Measurements from ENCODE around the gene LTBP2.

Gene LTBP2

GRCh38 chr14:74488786-74489397, 123.1 kb downstream of the LTBP2 start:
- Histone ChIP-seq H3K4me3 (ENCODE audit: low read depth, low read length) (no peak overlapping the region), H3K36me3 (ENCODE audit: control insufficient read depth in 2 of 2, insufficient read depth in 1 of 2, low read length in 2 of 2) (peaks cover 0 to 18% of the 10 kb centered on the region in 2 experiments; a peak in 2 of 3 replicates), H3K27ac (ENCODE audit: extremely low read depth, low read depth, low read length) (no peak overlapping the region), H3K4me1 (ENCODE audit: control insufficient read depth, insufficient read depth, low read length) (peaks cover 19% of the 10 kb centered on the region), H3K9me3 (ENCODE audit: control insufficient read depth, insufficient read depth, low read depth, low read length) (no peaks in the 10 kb centered on the region)
- TF ChIP-seq, protein P1, sequence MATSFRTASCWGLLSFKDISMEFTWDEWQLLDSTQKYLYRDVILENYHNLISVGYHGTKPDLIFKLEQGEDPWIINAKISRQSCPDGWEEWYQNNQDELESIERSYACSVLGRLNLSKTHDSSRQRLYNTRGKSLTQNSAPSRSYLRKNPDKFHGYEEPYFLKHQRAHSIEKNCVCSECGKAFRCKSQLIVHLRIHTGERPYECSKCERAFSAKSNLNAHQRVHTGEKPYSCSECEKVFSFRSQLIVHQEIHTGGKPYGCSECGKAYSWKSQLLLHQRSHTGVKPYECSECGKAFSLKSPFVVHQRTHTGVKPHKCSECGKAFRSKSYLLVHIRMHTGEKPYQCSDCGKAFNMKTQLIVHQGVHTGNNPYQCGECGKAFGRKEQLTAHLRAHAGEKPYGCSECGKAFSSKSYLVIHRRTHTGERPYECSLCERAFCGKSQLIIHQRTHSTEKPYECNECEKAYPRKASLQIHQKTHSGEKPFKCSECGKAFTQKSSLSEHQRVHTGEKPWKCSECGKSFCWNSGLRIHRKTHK (tag by site-specific recombination; IDR thresholded peaks at IDR 0.05) = no peak
- TF ChIP-seq, protein P2, sequence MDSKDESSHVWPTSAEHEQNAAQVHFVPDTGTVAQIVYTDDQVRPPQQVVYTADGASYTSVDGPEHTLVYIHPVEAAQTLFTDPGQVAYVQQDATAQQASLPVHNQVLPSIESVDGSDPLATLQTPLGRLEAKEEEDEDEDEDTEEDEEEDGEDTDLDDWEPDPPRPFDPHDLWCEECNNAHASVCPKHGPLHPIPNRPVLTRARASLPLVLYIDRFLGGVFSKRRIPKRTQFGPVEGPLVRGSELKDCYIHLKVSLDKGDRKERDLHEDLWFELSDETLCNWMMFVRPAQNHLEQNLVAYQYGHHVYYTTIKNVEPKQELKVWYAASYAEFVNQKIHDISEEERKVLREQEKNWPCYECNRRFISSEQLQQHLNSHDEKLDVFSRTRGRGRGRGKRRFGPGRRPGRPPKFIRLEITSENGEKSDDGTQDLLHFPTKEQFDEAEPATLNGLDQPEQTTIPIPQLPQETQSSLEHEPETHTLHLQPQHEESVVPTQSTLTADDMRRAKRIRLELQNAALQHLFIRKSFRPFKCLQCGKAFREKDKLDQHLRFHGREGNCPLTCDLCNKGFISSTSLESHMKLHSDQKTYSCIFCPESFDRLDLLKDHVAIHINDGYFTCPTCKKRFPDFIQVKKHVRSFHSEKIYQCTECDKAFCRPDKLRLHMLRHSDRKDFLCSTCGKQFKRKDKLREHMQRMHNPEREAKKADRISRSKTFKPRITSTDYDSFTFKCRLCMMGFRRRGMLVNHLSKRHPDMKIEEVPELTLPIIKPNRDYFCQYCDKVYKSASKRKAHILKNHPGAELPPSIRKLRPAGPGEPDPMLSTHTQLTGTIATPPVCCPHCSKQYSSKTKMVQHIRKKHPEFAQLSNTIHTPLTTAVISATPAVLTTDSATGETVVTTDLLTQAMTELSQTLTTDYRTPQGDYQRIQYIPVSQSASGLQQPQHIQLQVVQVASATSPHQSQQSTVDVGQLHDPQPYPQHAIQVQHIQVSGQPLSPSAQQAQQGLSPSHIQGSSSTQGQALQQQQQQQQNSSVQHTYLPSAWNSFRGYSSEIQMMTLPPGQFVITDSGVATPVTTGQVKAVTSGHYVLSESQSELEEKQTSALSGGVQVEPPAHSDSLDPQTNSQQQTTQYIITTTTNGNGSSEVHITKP (tag by site-specific recombination; IDR thresholded peaks at IDR 0.05) = 0 out of 2 replicates have a peak, but pooled peaks have one; percentile 30
- TF ChIP-seq, protein P3, sequence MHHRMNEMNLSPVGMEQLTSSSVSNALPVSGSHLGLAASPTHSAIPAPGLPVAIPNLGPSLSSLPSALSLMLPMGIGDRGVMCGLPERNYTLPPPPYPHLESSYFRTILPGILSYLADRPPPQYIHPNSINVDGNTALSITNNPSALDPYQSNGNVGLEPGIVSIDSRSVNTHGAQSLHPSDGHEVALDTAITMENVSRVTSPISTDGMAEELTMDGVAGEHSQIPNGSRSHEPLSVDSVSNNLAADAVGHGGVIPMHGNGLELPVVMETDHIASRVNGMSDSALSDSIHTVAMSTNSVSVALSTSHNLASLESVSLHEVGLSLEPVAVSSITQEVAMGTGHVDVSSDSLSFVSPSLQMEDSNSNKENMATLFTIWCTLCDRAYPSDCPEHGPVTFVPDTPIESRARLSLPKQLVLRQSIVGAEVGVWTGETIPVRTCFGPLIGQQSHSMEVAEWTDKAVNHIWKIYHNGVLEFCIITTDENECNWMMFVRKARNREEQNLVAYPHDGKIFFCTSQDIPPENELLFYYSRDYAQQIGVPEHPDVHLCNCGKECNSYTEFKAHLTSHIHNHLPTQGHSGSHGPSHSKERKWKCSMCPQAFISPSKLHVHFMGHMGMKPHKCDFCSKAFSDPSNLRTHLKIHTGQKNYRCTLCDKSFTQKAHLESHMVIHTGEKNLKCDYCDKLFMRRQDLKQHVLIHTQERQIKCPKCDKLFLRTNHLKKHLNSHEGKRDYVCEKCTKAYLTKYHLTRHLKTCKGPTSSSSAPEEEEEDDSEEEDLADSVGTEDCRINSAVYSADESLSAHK (tag by site-specific recombination; IDR thresholded peaks at IDR 0.05) = no peak
- CTCF ChIA-PET = no interaction called here
- POLR2A ChIA-PET = no interaction called here

GRCh38 chr14:74486164-74486563, 125.9 kb downstream of the LTBP2 start:
- ChIA-PET POLR2A (no interaction called here), CTCF (interaction anchor here (0.7 to 1.0 kb wide), 4 partner anchors 13 to 470 kb away, joined by 3 to 4 read pairs (median 4); no protein-coding TSS in a partner anchor)
- peaks cover 15% of the 10 kb centered on the region for H3K4me1 ChIP-seq (ENCODE audit: control insufficient read depth, insufficient read depth, low read length)
- H3K27ac ChIP-seq (ENCODE audit: extremely low read depth, low read depth, low read length) = no peak overlapping the region
- H3K9me3 ChIP-seq (ENCODE audit: control insufficient read depth, insufficient read depth, low read depth, low read length) = no peaks in the 10 kb centered on the region
- H3K4me3 ChIP-seq (ENCODE audit: low read depth, low read length) = no peak overlapping the region
- peaks cover 0 to 38% of the 10 kb centered on the region in 2 experiments; a peak in 2 of 3 replicates for H3K36me3 ChIP-seq (ENCODE audit: control insufficient read depth in 2 of 2, insufficient read depth in 1 of 2, low read length in 2 of 2)
- TF ChIP-seq PRDM1 (tag by site-specific recombination; IDR thresholded peaks at IDR 0.05) (no peak), ZNF518A (tag by site-specific recombination; conservative IDR thresholded peaks at IDR 0.05; ENCODE audit: low read depth) (no peak), GLI4 (tag by site-specific recombination; IDR thresholded peaks at IDR 0.05) (no peak), EGR2 (tag by site-specific recombination; IDR thresholded peaks at IDR 0.05; ENCODE audit: low read depth) (no peak), ZNF239 (tag by site-specific recombination; IDR thresholded peaks at IDR 0.05) (no peak), ZNF132 (tag by site-specific recombination; IDR thresholded peaks at IDR 0.05; ENCODE audit: borderline replicate concordance) (no peak), BCL6B (tag by site-specific recombination; IDR thresholded peaks at IDR 0.05) (no peak)
- TF ChIP-seq, protein P4, sequence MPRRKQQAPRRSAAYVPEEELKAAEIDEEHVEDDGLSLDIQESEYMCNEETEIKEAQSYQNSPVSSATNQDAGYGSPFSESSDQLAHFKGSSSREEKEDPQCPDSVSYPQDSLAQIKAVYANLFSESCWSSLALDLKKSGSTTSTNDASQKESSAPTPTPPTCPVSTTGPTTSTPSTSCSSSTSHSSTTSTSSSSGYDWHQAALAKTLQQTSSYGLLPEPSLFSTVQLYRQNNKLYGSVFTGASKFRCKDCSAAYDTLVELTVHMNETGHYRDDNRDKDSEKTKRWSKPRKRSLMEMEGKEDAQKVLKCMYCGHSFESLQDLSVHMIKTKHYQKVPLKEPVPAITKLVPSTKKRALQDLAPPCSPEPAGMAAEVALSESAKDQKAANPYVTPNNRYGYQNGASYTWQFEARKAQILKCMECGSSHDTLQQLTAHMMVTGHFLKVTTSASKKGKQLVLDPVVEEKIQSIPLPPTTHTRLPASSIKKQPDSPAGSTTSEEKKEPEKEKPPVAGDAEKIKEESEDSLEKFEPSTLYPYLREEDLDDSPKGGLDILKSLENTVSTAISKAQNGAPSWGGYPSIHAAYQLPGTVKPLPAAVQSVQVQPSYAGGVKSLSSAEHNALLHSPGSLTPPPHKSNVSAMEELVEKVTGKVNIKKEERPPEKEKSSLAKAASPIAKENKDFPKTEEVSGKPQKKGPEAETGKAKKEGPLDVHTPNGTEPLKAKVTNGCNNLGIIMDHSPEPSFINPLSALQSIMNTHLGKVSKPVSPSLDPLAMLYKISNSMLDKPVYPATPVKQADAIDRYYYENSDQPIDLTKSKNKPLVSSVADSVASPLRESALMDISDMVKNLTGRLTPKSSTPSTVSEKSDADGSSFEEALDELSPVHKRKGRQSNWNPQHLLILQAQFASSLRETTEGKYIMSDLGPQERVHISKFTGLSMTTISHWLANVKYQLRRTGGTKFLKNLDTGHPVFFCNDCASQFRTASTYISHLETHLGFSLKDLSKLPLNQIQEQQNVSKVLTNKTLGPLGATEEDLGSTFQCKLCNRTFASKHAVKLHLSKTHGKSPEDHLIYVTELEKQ (tag by site-specific recombination; IDR thresholded peaks at IDR 0.05; ENCODE audit: borderline replicate concordance) = no peak
